ENCODE measurements around the gene ANGEL1. TPM values are rescaled to one million over a fixed set of nuclear protein-coding genes. Genes with fewer than 3 reads are reported as not detected.

Gene ANGEL1
- polyA plus RNA-seq, 1 experiment = 12.8 TPM

DNA sequence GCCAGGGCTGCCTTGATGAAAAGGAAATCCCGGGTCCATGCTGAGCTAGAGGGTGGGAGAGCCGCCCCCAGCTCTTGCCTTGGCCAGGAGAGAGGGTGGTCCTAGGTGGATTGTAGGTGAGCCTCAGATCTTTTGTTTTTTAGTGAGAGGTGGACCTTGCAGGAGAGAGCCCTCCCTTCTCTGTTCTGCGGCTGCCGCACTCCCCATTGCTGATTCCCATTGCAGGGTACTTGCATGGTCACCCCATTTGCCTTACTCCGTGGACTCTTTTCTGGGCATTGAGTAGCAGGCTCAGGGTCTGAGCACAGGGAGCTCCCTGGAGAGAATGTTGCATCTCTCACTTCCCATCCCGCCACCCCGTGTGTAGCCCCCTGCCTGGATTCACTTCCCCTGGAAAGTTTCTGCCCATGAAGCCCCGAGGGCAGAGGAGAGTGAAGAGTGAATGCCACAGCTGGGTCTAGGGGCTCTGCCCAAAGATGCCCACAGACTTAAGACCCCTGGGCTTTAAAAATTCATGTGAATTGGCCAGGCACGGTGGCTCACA, 41.2 kb downstream of the ANGEL1 start:
- Histone ChIP-seq H3K9me3 (ENCODE audit: control insufficient read depth, insufficient read depth, low read length) (peaks cover 5% of the 10 kb centered on the region; the same call in 1 of the 2 replicates), H3K27me3 (ENCODE audit: control insufficient read depth, insufficient read depth, low read length) (no peaks in the 10 kb centered on the region), H3K27ac (ENCODE audit: low read depth, low read length) (no peak overlapping the region), H3K4me3 (ENCODE audit: low read depth, low read length) (no peak overlapping the region)
- DNase-seq (ENCODE audit: low read depth, low spot score) = no peak
- POLR2A ChIA-PET = no interaction called here
- CTCF ChIA-PET = interaction anchor here (1.2 to 5.5 kb wide), 2 partner anchors 13 to 61 kb away, joined by 3 to 27 read pairs; no protein-coding TSS in a partner anchor
- TF ChIP-seq, protein P1, sequence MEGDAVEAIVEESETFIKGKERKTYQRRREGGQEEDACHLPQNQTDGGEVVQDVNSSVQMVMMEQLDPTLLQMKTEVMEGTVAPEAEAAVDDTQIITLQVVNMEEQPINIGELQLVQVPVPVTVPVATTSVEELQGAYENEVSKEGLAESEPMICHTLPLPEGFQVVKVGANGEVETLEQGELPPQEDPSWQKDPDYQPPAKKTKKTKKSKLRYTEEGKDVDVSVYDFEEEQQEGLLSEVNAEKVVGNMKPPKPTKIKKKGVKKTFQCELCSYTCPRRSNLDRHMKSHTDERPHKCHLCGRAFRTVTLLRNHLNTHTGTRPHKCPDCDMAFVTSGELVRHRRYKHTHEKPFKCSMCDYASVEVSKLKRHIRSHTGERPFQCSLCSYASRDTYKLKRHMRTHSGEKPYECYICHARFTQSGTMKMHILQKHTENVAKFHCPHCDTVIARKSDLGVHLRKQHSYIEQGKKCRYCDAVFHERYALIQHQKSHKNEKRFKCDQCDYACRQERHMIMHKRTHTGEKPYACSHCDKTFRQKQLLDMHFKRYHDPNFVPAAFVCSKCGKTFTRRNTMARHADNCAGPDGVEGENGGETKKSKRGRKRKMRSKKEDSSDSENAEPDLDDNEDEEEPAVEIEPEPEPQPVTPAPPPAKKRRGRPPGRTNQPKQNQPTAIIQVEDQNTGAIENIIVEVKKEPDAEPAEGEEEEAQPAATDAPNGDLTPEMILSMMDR (IDR thresholded peaks at IDR 0.05; ENCODE audit: low read depth, low read length) = no peak

- ChIA-PET POLR2A (no interaction called here), CTCF (interaction anchor here (1.5 to 5.5 kb wide), 2 partner anchors 14 to 102 kb away, joined by 4 to 27 read pairs; no protein-coding TSS in a partner anchor)
- Histone ChIP-seq H3K27ac (ENCODE audit: low read depth, low read length) (no peak overlapping the region), H3K27me3 (ENCODE audit: control insufficient read depth, insufficient read depth, low read length) (no peaks in the 10 kb centered on the region), H3K4me3 (ENCODE audit: low read depth, low read length) (no peak overlapping the region), H3K9me3 (ENCODE audit: control insufficient read depth, insufficient read depth, low read length) (peaks cover 3% of the 10 kb centered on the region; the same call in 1 of the 2 replicates)
- TF ChIP-seq, protein P1 (IDR thresholded peaks at IDR 0.05; ENCODE audit: low read depth, low read length) = no peak
- DNase-seq (ENCODE audit: low read depth, low spot score) = no peak
Measured at GRCh38 chr14:76770521-76771436, 41.9 kb downstream of the ANGEL1 start.

GRCh38 chr14:76769636-76770292, 42.9 kb downstream of the ANGEL1 start:
- no peak for DNase-seq (ENCODE audit: low read depth, low spot score)
- H3K27me3 ChIP-seq (ENCODE audit: control insufficient read depth, insufficient read depth, low read length) = no peaks in the 10 kb centered on the region
- H3K27ac ChIP-seq (ENCODE audit: low read depth, low read length) = no peak overlapping the region
- POLR2A ChIA-PET = no interaction called here
- no peak overlapping the region for H3K4me3 ChIP-seq (ENCODE audit: low read depth, low read length)
- CTCF ChIA-PET = interaction anchor here (1.5 to 5.5 kb wide), 2 partner anchors 15 to 103 kb away, joined by 4 to 27 read pairs; no protein-coding TSS in a partner anchor
- TF ChIP-seq, protein P1 (IDR thresholded peaks at IDR 0.05; ENCODE audit: low read depth, low read length) = no peak
- no peaks in the 10 kb centered on the region for H3K9me3 ChIP-seq (ENCODE audit: control insufficient read depth, insufficient read depth, low read length)

- H3K9me3 ChIP-seq (ENCODE audit: control insufficient read depth, insufficient read depth, low read length) = no peaks in the 10 kb centered on the region
- no peak for DNase-seq (ENCODE audit: low read depth, low spot score)
- CTCF ChIA-PET = interaction anchor here (0.9 to 1.0 kb wide), 2 partner anchors 16 to 118 kb away, joined by 3 read pairs; no protein-coding TSS in a partner anchor
- POLR2A ChIA-PET = no interaction called here
- no peaks in the 10 kb centered on the region for H3K27me3 ChIP-seq (ENCODE audit: control insufficient read depth, insufficient read depth, low read length)
- TF ChIP-seq, protein P1 (IDR thresholded peaks at IDR 0.05; ENCODE audit: low read depth, low read length) = no peak
- H3K27ac ChIP-seq (ENCODE audit: low read depth, low read length) = no peak overlapping the region
- H3K4me3 ChIP-seq (ENCODE audit: low read depth, low read length) = no peak overlapping the region
Measured at GRCh38 chr14:76768671-76769500, 43.8 kb downstream of the ANGEL1 start.

Measured in AG04450 (cell line).